ENCODE data around the gene PLXNA2. TPM values are rescaled to one million over a fixed set of nuclear protein-coding genes. Genes with fewer than 3 reads are reported as not detected.
A peak's percentile ranks its signal among the peaks of the same experiment; 100 is the strongest.

PLXNA2 gene
- total and polyA plus RNA-seq, 2 of the 13 experiments (the other 11 are each of a cell fraction or from before 2014, with no cell fraction given) = 1.1 to 2.1 TPM

DNA sequence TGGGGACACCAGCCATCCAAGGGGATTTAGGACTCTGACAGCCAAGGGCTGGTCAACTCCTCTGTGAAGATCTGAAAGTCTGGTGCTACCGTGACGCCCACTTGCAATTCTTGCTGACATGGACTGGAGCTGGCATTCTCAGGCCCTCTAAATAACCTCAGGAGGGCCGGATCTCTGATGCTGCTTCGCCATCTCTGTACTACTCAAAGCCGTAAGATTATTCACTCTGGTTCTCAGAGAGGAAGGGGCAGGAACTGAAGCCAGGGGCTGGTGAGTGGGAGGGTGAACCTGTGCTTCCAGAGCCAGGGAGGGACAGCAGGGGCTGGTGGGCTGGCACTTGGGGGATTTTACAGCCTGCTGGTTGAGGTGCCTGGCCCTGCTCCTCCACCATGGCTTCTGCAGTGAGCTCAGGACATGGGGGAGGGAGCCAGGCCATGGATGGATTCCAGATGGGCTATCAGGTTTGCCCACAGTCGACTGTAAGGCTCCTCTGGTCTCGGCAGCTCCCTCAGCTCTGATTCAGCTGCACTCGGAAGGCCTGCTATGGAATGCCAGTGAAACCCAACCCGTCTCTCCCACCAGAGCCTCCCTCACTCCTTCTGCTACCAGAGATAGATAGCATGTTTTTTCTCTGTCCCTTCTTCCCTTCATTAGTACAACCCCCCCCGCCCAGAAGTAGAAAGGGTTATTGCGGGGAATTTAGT lies 84.5 kb downstream of the PLXNA2 start (continued):
- TF ChIP-seq, protein P1, sequence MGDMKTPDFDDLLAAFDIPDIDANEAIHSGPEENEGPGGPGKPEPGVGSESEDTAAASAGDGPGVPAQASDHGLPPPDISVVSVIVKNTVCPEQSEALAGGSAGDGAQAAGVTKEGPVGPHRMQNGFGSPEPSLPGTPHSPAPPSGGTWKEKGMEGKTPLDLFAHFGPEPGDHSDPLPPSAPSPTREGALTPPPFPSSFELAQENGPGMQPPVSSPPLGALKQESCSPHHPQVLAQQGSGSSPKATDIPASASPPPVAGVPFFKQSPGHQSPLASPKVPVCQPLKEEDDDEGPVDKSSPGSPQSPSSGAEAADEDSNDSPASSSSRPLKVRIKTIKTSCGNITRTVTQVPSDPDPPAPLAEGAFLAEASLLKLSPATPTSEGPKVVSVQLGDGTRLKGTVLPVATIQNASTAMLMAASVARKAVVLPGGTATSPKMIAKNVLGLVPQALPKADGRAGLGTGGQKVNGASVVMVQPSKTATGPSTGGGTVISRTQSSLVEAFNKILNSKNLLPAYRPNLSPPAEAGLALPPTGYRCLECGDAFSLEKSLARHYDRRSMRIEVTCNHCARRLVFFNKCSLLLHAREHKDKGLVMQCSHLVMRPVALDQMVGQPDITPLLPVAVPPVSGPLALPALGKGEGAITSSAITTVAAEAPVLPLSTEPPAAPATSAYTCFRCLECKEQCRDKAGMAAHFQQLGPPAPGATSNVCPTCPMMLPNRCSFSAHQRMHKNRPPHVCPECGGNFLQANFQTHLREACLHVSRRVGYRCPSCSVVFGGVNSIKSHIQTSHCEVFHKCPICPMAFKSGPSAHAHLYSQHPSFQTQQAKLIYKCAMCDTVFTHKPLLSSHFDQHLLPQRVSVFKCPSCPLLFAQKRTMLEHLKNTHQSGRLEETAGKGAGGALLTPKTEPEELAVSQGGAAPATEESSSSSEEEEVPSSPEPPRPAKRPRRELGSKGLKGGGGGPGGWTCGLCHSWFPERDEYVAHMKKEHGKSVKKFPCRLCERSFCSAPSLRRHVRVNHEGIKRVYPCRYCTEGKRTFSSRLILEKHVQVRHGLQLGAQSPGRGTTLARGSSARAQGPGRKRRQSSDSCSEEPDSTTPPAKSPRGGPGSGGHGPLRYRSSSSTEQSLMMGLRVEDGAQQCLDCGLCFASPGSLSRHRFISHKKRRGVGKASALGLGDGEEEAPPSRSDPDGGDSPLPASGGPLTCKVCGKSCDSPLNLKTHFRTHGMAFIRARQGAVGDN (CRISPR knock-in tag; IDR thresholded peaks at IDR 0.05) = peak; percentile 30; the same call in 1 of the 2 replicates
- no peak for TF ChIP-seq ZNF570 (CRISPR knock-in tag; IDR thresholded peaks at IDR 0.05; ENCODE audit: borderline replicate concordance)

DNA sequence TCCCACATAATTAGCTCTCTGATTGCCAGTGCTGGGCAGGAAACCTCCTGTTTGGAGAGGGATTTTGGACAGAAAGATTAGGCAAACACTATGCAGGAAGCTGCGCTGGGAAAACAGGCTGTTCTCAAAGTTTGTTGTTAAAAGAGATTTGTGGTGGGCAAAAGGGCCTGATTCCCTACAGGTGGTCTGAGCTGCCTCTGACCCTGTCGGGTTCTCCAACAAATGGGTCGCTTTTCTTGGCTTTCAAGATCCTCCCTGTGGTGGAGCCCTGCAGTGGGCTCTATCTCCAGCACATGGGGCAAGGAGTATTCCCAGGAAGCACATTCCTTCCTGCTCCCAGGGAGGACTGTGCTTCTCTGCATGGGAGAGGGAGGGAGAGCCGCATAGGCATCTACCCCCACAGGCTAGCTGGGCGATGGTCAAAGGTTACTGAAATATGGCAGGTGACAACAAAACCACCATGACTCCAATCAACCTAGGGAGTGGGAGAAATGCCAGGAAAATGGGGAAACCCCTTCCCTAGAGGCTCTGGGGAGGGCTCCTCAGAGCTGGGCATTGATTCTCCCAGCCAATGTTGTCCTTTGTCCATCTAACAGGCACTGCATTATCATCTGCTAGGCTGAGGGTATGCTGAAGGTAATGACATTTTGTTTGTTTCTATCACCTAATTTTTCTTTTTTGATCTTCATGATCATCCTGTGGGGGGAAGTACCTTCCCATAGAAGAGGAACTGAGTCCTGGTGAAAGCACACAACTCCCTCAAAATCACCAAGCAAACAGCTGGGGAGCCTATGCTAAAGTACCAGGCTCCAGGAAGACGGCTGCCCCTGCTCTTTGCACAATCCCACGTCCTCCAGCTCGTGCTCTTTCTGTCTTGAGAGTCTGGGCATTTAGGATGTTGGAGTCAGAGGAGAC lies 85.3 kb downstream of the PLXNA2 start:
- H3K4me3 ChIP-seq (replicated peaks in 1 of 3; ENCODE audit: insufficient read depth in 1 of 3, low read depth in 2 of 3, low read length in 3 of 3) = peak overlapping the region in 1 of 3 experiments; percentile 46; a peak in 3 of 6 replicates
- WGBS (ENCODE audit: low lambda C conversion rate) = 18% methylated on average over 8 of the region's 8 CpGs
- BruUV-seq (replicated peaks) = no TSS peak
- ATAC-seq (peak; percentile 91), FAIRE-seq (peak; percentile 82), DNase-seq (ENCODE audit: low spot score) (peak; percentile 76)
- POLR2A ChIA-PET = interaction anchor here (0.6 to 2.3 kb wide), 9 partner anchors 9 to 85 kb away, joined by 3 to 14 read pairs (median 7); partner anchors contain the start of gene PLXNA2
- no peaks in the 10 kb centered on the region for H3K79me2 ChIP-seq (ENCODE audit: insufficient read depth, low read length)
- peaks cover 72% of the 10 kb centered on the region for H3K4me1 ChIP-seq (ENCODE audit: insufficient read depth, low read length)
- no peaks in the 10 kb centered on the region for H3K36me3 ChIP-seq (replicated peaks in 1 of 2; ENCODE audit: control insufficient read depth in 1 of 2, insufficient read depth in 2 of 2, low read length in 2 of 2)
- H3K9ac ChIP-seq (ENCODE audit: insufficient read depth, low read depth, low read length) = peak overlapping the region; percentile 45
- H3K27me3 ChIP-seq (ENCODE audit: control insufficient read depth in 1 of 2, insufficient read depth in 2 of 2, low read length in 2 of 2) = no peaks in the 10 kb centered on the region
- peak overlapping the region; percentile 81 for H3K27ac ChIP-seq (ENCODE audit: extremely low read length, insufficient read depth, low read length)
- intact Hi-C loops (cut with micrococcal nuclease; ENCODE audit: unreplicated experiment) = no loop called here
- CTCF ChIA-PET (ENCODE audit: low intra/inter-chr PET ratio, low total read pairs) = no interaction called here
- peak overlapping the region; percentile 72 for H3K4me2 ChIP-seq (ENCODE audit: low read depth, low read length)
- no peaks in the 10 kb centered on the region for H3K9me3 ChIP-seq (ENCODE audit: low read length)
- in situ Hi-C loops (cut with HindIII; ENCODE audit: extremely low pct_ligation_motif_present, low pct_unique_long_range_greater_than_20kb) = no loop called here
- no peaks in the 10 kb centered on the region for H4K20me1 ChIP-seq (ENCODE audit: insufficient read depth, low read length)
- peak overlapping the region; percentile 96 for H2AFZ ChIP-seq (ENCODE audit: low read length)
- peak; percentile 37; the same call in 1 of the 2 replicates for TF ChIP-seq PHF8 (CRISPR knock-in tag; IDR thresholded peaks at IDR 0.05)
- no peak for TF ChIP-seq ETV6 (CRISPR knock-in tag; conservative IDR thresholded peaks at IDR 0.05)
- no peak for TF ChIP-seq ZFP36L1 (CRISPR knock-in tag; IDR thresholded peaks at IDR 0.05)
- TF ChIP-seq, protein P2, sequence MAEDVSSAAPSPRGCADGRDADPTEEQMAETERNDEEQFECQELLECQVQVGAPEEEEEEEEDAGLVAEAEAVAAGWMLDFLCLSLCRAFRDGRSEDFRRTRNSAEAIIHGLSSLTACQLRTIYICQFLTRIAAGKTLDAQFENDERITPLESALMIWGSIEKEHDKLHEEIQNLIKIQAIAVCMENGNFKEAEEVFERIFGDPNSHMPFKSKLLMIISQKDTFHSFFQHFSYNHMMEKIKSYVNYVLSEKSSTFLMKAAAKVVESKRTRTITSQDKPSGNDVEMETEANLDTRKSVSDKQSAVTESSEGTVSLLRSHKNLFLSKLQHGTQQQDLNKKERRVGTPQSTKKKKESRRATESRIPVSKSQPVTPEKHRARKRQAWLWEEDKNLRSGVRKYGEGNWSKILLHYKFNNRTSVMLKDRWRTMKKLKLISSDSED (CRISPR knock-in tag; IDR thresholded peaks at IDR 0.05) = no peak
- TF ChIP-seq ZNF747 (CRISPR knock-in tag; IDR thresholded peaks at IDR 0.05; ENCODE audit: borderline replicate concordance) = peak; percentile 59; the same call in 1 of the 2 replicates
- TF ChIP-seq, protein P3, sequence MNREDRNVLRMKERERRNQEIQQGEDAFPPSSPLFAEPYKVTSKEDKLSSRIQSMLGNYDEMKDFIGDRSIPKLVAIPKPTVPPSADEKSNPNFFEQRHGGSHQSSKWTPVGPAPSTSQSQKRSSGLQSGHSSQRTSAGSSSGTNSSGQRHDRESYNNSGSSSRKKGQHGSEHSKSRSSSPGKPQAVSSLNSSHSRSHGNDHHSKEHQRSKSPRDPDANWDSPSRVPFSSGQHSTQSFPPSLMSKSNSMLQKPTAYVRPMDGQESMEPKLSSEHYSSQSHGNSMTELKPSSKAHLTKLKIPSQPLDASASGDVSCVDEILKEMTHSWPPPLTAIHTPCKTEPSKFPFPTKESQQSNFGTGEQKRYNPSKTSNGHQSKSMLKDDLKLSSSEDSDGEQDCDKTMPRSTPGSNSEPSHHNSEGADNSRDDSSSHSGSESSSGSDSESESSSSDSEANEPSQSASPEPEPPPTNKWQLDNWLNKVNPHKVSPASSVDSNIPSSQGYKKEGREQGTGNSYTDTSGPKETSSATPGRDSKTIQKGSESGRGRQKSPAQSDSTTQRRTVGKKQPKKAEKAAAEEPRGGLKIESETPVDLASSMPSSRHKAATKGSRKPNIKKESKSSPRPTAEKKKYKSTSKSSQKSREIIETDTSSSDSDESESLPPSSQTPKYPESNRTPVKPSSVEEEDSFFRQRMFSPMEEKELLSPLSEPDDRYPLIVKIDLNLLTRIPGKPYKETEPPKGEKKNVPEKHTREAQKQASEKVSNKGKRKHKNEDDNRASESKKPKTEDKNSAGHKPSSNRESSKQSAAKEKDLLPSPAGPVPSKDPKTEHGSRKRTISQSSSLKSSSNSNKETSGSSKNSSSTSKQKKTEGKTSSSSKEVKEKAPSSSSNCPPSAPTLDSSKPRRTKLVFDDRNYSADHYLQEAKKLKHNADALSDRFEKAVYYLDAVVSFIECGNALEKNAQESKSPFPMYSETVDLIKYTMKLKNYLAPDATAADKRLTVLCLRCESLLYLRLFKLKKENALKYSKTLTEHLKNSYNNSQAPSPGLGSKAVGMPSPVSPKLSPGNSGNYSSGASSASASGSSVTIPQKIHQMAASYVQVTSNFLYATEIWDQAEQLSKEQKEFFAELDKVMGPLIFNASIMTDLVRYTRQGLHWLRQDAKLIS (CRISPR knock-in tag; IDR thresholded peaks at IDR 0.05) = no peak
- no peak for TF ChIP-seq STAG1 (CRISPR knock-in tag; IDR thresholded peaks at IDR 0.05)

Data from HepG2 (cell line).